GM06990 (cell line): Measurements from ENCODE around the gene EPN1.
"Not testable (repeated sequence)": the region's sequence is repeated elsewhere in the genome, so short reads cannot be mapped to it uniquely, and the experiment has no call there.

Experiments
- DNase-seq: peaks from one replicate; pipeline ENCODE4 v3.0.0-alpha.2; 2011; ENCODE audit not compliant: insufficient read length; ENCODE audit errors: extremely low read depth
- H3K27me3 ChIP-seq: replicated peaks from 2 replicates; pipeline ENCODE4 v1.6.0; 2011; ENCODE audit warnings: low read length; ENCODE audit not compliant: control insufficient read depth, insufficient read depth
- H3K36me3 ChIP-seq: 2 replicates; pipeline ENCODE4 v1.5.1; 2011; ENCODE audit warnings: low read length; ENCODE audit not compliant: control insufficient read depth, insufficient read depth
- H3K4me3 ChIP-seq: replicated peaks from 2 replicates; pipeline ENCODE4 v1.5.1; 2011; ENCODE audit warnings: low read depth, mild to moderate bottlenecking, control low read depth, low read length
- CTCF ChIP-seq: IDR thresholded peaks from 2 replicates; pipeline ENCODE4 v1.5.1; 2011; ENCODE audit warnings: low read length, control low read depth, mild to moderate bottlenecking, inconsistent platforms; ENCODE audit not compliant: insufficient read depth, poor library complexity, severe bottlenecking

EPN1 gene

GRCh38 chr19:55750715-55751114, 75.7 kb downstream of the EPN1 start:
- TF ChIP-seq CTCF = no peak

GRCh38 chr19:55753401-55753800, 78.4 kb downstream of the EPN1 start:
- Histone ChIP-seq H3K36me3 (no peaks in the 10 kb centered on the region), H3K27me3 (no peaks in the 10 kb centered on the region)
- DNase-seq = no peak

More at GRCh38 chr19:55750715-55751114, 75.7 kb downstream of the EPN1 start:
- Histone ChIP-seq H3K4me3 (no peak overlapping the region), H3K36me3 (no peaks in the 10 kb centered on the region), H3K27me3 (no peaks in the 10 kb centered on the region)
- DNase-seq = no peak

GRCh38 chr19:55756808-55757207, 81.8 kb downstream of the EPN1 start:
- H3K36me3 ChIP-seq, H3K4me3 ChIP-seq, H3K27me3 ChIP-seq, DNase-seq: not testable (repeated sequence)

More at GRCh38 chr19:55753401-55753800, 78.4 kb downstream of the EPN1 start:
- no peak for TF ChIP-seq CTCF
- H3K4me3 ChIP-seq = no peak overlapping the region

- H3K27me3 ChIP-seq, H3K4me3 ChIP-seq, DNase-seq, H3K36me3 ChIP-seq: not testable (repeated sequence)
These were observed 83.8 kb downstream of the EPN1 start, which contains the start of gene RFPL4A for GRCh38 chr19:55758797-55759196. Gene RFPL4A, plus strand, starts transcription at chr19:55759097. Its CDS starts 2,704 bp downstream, at chr19:55761801.
